HG03066 (cell line): ENCODE measurements around the gene CFAP68.
A peak's percentile ranks its signal among the peaks of the same experiment; 100 is the strongest.
"Not testable (repeated sequence)": the region's sequence is repeated elsewhere in the genome, so short reads cannot be mapped to it uniquely, and the experiment has no call there.

Source experiments
- ATAC-seq: cut with Tn5 transposase; IDR thresholded peaks from one replicate; pipeline ENCODE4 v1.9.1; 2021; ENCODE audit warnings: low read depth; ENCODE audit not compliant: unreplicated experiment

Gene CFAP68

GRCh38 chr11:111916768-111917167 is 37.4 kb downstream of the CFAP68 start:
- no peak for ATAC-seq

DNA sequence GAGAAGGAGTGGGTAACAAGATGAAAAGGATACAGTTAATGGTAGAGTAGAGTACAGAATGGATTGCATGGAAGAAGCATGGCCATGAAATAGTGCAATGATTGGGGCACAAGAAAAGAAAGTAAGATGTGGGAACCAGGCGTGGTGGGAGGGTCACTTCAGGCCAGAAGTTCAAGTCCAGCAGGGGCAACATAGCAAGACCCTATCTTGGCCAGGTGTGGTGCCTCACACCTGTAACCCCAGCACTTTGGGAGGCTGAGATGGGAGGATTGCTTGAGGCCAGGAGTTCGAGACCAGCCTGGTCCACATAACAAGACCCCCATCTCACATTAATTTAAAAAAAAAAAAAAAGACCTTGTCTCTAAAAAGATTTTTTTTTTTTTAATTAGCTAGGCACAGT is 38.0 kb downstream of the CFAP68 start:
- ATAC-seq: no peak

GRCh38 chr11:111917788-111918187 is 38.4 kb downstream of the CFAP68 start:
- no peak for ATAC-seq

DNA sequence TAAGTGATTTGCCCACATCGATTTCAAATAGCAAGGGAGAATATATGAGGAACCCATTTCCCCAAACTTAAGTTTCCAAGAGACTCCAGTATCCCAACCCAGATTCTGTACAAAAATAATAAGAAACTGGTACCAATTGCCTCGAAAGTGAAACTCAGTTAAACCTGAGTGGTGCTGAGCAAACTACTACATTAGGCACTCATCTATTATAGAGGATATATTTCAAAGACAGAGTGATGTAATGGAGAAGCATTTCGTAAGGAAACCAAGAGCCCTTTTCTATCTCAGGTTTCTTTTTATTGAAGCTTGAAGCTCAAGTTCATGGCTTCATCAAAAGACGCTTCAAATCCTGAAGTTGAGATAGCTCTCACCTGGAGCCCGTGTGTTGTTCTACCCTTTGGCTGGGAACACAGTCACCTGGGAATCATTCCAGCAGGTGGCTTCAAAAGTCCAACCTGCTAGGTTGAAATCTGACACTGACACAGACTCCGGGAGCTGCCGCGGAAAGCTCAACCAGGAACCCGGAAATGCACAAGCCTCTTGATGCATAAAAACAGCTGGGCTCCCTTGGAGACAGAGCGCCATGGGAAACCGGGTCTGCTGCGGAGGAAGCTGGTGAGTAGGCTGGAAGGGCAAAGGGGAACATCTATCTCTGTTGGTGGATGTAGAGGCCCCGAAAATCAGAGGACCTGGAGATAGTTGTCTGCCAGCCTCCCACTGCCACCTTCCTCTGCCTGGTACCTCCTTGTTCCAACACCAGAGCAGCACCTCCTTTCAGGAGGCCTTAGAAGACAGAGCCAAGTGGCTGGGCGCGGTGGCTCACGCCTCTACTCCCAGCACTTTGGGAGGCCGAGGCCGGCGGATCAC is 39.3 kb downstream of the CFAP68 start, which contains the start of gene C11orf52:
C11orf52 (plus strand) TSS at position 524 of the 867 bp plus-strand sequence; CDS start at position 584, 60 bp downstream.
- no peak for ATAC-seq

DNA sequence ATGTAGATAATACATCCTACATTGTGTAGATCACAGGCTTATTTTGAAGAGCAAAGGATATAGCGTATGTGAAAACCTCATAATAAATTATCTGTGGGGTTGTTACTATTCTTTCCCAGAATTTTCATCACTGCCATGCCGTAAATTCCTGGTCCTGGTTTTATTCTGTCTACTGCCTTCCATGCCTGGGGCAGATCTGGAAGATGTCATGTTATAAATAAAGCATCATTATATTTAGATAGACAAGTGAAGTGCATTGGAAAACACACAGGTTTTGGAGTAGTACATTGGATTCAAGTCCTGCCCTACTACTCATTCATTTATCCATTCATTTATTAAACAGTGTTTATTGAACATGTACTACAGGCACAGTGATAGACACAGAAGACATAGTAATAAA is 41.6 kb downstream of the CFAP68 start:
- ATAC-seq: no peak

GRCh38 chr11:111921541-111922230 is 42.3 kb downstream of the CFAP68 start:
- no peak for ATAC-seq

GRCh38 chr11:111922803-111923202 is 43.5 kb downstream of the CFAP68 start:
- no peak for ATAC-seq

- ATAC-seq: no peak
Observed at GRCh38 chr11:111923351-111923788, 44.0 kb downstream of the CFAP68 start.

DNA sequence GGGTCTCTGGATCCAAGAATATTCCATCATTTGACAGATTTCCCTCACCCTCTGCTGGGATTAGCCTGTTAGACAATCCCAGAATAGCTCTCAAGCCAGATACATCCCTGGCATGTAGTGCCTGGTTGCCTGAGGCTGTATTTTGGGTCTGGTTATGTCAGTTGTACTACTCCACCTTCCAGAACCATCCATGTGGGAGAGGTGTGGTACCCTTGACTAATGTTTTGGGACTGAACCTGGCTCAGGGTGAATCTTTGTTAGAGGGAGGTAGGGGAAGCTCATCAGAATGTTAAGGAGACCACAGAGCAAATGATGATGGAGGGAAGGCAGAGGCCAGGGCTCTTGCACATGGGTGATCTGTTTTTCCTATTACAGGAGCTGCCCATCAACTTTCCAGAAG is 44.6 kb downstream of the CFAP68 start:
- ATAC-seq: no peak

- no peak for ATAC-seq
Observed at GRCh38 chr11:111925953-111926352, 46.6 kb downstream of the CFAP68 start.

DNA sequence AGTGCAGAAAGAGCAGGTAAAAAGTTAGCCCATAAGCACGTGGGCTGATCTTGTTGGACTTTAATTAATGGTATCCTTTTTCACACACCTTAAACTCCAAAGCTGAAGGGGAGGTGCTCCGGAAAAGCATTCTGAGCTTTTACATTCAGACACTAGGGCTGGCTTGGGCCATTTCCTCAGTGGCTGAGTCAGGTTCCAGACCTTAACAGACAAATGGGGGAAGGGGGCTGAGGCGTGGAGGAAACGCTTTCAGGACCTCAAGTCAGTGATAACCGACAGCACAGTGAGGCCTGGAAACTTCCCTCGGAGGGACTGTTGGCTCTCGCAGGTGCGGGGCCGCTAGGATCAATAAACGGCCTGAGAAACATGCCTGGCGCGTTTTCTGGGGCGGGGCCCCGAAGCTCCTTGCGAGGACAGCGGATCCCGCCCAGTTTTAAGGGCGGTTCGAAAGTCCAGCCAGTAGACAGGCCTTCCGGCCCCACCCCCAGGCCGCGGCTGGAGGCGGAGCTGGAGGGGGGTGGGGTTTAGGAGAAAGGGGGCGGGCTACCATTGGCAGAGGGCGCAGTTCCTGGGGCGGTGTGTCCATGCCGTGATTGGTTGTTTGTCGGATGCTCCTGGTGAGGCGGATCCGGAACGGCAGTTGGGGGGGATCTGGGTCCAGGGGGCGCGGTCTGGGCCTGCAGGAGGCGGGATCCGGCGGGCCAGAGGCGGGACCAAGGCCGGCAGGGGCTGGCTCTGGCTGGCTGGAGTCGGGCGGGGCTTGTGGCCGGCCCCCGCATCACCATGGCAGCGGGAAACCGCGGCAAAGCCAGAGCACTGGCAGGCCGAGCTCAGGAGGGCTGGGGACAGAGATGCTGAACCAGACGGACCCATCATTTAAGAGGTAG is 47.4 kb downstream of the CFAP68 start:
- peak; percentile 92 for ATAC-seq

GRCh38 chr11:111930472-111930871 is 51.1 kb downstream of the CFAP68 start:
- no peak for ATAC-seq

- no peak for ATAC-seq
Observed at GRCh38 chr11:111932611-111932950, 53.2 kb downstream of the CFAP68 start.

GRCh38 chr11:111933176-111933575 is 53.8 kb downstream of the CFAP68 start:
- ATAC-seq: not testable (repeated sequence)

DNA sequence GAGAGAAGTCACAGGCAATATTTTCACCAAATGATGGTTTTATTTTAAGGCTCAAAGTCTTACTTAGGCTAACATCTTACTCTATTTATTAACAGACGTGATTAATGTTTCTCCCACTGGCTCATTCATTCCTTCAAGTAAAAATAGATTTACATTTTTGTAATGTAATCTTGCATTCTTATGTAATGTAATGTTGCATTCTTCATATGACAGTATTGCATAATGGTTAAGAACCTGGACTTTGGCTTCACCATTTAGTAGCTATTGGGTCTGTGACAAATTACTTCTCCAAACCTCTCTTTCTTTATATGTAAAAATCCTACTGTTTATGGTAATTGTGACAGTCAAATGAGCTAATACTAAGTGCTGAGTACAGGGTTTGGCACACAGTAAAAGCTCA is 54.5 kb downstream of the CFAP68 start:
- no peak for ATAC-seq

DNA sequence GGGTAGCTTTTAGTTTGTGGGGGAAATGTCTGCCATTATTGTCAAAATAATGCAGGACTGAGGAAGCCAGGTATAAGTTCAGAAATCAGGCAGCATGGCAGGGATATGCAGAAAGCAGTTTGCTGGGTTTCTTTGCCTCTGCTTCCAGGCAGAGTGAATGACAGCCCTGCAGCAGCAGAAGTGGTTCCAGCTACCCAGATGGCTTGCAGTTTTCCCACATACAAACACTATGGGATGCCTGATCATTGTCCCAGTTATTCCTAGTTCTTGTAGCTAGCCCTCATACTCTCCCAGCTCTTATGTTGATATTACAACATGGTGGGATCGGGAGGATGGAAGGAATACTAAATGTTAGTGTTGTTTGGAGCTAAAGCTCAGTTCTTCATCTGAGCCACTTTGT is 55.0 kb downstream of the CFAP68 start:
- ATAC-seq: no peak
